Left ventricle myocardium superior (tissue), 1 donor: ENCODE data around the gene ZRANB3. TPM values are rescaled to one million over a fixed set of nuclear protein-coding genes. Genes with fewer than 3 reads are reported as not detected.
"Not testable (repeated sequence)": the region's sequence is repeated elsewhere in the genome, so short reads cannot be mapped to it uniquely, and the experiment has no call there.

Source experiments
- ATAC-seq: fragments of 200-7000 bp; cut with Tn5 transposase; one replicate; pipeline ENCODE4 v1.9.1; 2020; ENCODE audit warnings: mild to moderate bottlenecking, moderate library complexity
- DNase-seq: peaks from one replicate; pipeline ENCODE4 v3.0.0-alpha.2; 2020
- intact Hi-C: fragments of 100-400 bp; cut with micrococcal nuclease; formaldehyde crosslinking; loops from one replicate; pipeline ENCODE4 v1.11.0; 2022
- total RNA-seq: library from RNA; stranded (reverse); fragmentation: NEBNext Ultra II Directional; extraction: Animal tissue kit (Norgen Biotek cat#: 25700); gene quantifications from one replicate; pipeline ENCODE4 v1.2.1, GENCODE V29; 2021
- donor health status: DM: no; HTN: yes; CAD: no; lungs with severe emphysema.

The ZRANB3 gene
- total RNA-seq, 1 donor from 2014 or later, result 2.7 TPM

GRCh38 chr2:135378591-135378990 lies 152.4 kb downstream of the ZRANB3 start:
- DNase-seq (no peak), ATAC-seq (no peak)
- intact Hi-C loops, result no loop called here

- ATAC-seq (no peak), DNase-seq (no peak)
- intact Hi-C loops, result no loop called here
Measured at GRCh38 chr2:135373702-135374101, 157.3 kb downstream of the ZRANB3 start.

- no peak for ATAC-seq
- DNase-seq, result no peak
- intact Hi-C loops, result no loop called here
Measured at GRCh38 chr2:135349941-135350340, 181.1 kb downstream of the ZRANB3 start.

- DNase-seq, ATAC-seq, intact Hi-C loops: not testable (repeated sequence)
Measured at GRCh38 chr2:135348096-135348704, 182.8 kb downstream of the ZRANB3 start.

GRCh38 chr2:135337071-135337470 lies 193.9 kb downstream of the ZRANB3 start:
- intact Hi-C loops, result no loop called here
- DNase-seq (no peak), ATAC-seq (no peak)

GRCh38 chr2:135335256-135335655 lies 195.8 kb downstream of the ZRANB3 start:
- DNase-seq, result no peak
- intact Hi-C loops, result no loop called here
- no peak for ATAC-seq

- ATAC-seq (no peak), DNase-seq (no peak)
- intact Hi-C loops, result no loop called here
Measured at GRCh38 chr2:135327146-135327545, 203.9 kb downstream of the ZRANB3 start.

GRCh38 chr2:135320465-135321355 lies 210.3 kb downstream of the ZRANB3 start:
- intact Hi-C loops, result no loop called here
- ATAC-seq (no peak), DNase-seq (no peak)

- intact Hi-C loops, result no loop called here
- no peak for ATAC-seq
- no peak for DNase-seq
Measured at GRCh38 chr2:135318808-135319207, 212.2 kb downstream of the ZRANB3 start.

- DNase-seq, result no peak
- ATAC-seq, result no peak
- intact Hi-C loops, result no loop called here
Measured at GRCh38 chr2:135317375-135317774, 213.6 kb downstream of the ZRANB3 start.

- DNase-seq, result no peak
- intact Hi-C loops, result no loop called here
- no peak for ATAC-seq
Measured at GRCh38 chr2:135311962-135312361, 219.1 kb downstream of the ZRANB3 start.

GRCh38 chr2:135311268-135311667 lies 219.8 kb downstream of the ZRANB3 start:
- DNase-seq (no peak), ATAC-seq (no peak)
- intact Hi-C loops, result no loop called here

GRCh38 chr2:135304694-135305093 lies 226.3 kb downstream of the ZRANB3 start:
- ATAC-seq (no peak), DNase-seq (no peak)
- intact Hi-C loops, result no loop called here

- intact Hi-C loops, result no loop called here
- no peak for DNase-seq
- ATAC-seq, result no peak
Measured at GRCh38 chr2:135299658-135300244, 231.3 kb downstream of the ZRANB3 start.

GRCh38 chr2:135299165-135299564 lies 231.9 kb downstream of the ZRANB3 start:
- ATAC-seq, result no peak

GRCh38 chr2:135287121-135287520 lies 243.9 kb downstream of the ZRANB3 start:
- intact Hi-C loops, ATAC-seq, DNase-seq: not testable (repeated sequence)

More at GRCh38 chr2:135299165-135299564, 231.9 kb downstream of the ZRANB3 start:
- intact Hi-C loops, result no loop called here
- no peak for DNase-seq

- intact Hi-C loops, result no loop called here
- ATAC-seq (no peak), DNase-seq (no peak)
Measured at GRCh38 chr2:135285391-135285790, 245.6 kb downstream of the ZRANB3 start.

GRCh38 chr2:135281379-135281778 lies 249.6 kb downstream of the ZRANB3 start:
- no peak for DNase-seq
- intact Hi-C loops, result no loop called here
- ATAC-seq, result no peak

- DNase-seq (no peak), ATAC-seq (no peak)
- intact Hi-C loops, result no loop called here
Measured at GRCh38 chr2:135279209-135279608, 251.8 kb downstream of the ZRANB3 start.

GRCh38 chr2:135276525-135276924 lies 254.5 kb downstream of the ZRANB3 start:
- DNase-seq, result no peak
- intact Hi-C loops, result no loop called here
- ATAC-seq, result no peak
